Pons (tissue), 1 donor: ENCODE measurements around the gene NHLH2.
A peak's percentile ranks its signal among the peaks of the same experiment; 100 is the strongest.

ENCODE experiments used
- DNase-seq: peaks from one replicate; pipeline ENCODE4 v3.0.0-alpha.2; 2016; ENCODE audit warnings: low spot score

NHLH2 gene

DNA sequence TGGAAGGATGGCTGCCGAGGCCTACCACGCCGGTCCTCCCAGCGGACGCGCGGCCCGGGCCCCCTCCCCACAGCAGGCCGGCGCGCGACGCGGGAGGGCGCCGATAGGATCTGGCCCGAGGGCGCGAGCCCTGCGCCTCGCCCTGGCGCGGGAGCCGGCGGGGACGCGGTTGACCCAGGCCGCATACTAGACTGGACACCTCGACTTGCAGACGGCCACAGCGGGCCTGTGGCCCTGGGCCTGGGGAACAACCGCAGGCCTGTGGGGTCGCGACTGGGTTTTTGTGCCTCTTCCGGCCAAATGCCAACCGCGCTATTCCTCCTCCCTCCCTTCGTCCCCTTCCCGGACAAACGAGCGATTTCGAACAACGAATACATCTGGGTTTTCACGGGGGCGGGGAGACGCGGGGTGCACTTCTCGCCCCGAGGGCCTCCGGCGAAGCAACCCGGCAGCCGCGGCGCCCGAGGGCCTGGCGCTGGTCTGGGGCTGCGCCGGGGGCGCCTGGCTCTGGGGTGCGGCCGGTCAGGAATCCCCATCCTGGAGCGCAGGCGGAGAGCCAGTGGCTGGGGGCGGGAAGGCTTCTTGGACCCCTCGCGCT is 2.4 kb downstream of the NHLH2 start:
- peak; percentile 14 for DNase-seq

GRCh38 chr1:115837740-115838421 is 3.0 kb downstream of the NHLH2 start:
- DNase-seq: peak; percentile 11

DNA sequence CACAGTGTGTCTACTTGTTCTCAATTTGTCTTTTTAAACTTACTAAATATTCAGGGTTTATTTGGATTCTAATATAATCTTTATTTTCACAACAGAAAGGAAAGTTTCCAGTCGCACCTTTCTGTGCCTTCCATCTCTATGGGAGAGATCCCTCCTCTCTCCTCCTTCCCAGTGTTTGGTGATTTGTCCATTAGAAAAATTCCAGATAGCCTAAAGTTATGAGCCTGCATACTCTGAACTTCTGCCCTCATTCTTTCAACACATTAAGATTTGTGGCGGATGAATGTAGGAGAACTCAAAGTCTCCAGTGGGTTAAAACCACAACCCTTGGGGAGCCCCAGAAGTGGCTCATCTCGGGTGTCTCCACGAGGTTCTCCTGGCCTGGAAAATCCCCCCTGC is 3.6 kb downstream of the NHLH2 start:
- DNase-seq: peak; percentile 17

DNA sequence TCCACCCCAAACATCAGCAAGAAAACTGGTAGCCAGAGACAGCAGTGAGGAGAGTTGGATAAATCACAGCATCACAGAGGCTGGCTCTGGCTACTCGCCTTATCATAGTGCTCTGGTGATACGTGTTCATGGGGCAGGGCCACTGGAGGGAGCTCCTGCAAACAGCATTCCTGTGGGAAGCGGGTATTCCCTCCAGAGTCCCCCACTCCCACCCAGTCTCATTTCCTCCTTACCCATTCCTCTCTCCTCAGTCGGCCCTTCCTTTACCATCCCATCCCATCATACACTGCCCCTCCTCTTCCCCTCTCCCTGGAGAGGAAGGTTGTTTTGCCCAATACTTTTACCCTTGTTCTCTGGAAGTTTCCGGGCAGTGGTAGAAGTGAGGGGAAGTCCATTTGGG is 7.1 kb downstream of the NHLH2 start:
- DNase-seq: no peak

GRCh38 chr1:115832651-115833050 is 8.3 kb downstream of the NHLH2 start:
- no peak for DNase-seq

DNA sequence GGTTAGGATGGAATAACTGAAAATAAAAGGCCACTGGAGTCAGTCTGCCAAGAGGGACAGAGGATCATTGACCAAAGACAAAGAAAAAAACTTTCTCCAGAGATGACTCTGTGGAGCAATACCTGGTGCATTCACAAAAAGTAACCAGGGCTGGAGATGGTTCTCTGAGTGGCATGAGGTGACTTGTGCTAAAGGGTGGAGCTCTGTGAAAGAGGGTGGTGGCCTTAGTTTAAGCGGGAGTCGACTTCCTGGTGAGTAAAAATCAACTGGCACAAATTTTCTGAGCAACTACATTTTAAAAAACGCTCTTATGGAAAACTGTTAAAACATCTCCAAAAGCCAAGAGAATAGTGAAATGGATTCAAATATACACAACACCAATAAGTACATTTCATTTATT is 10.0 kb downstream of the NHLH2 start:
- DNase-seq: no peak

DNA sequence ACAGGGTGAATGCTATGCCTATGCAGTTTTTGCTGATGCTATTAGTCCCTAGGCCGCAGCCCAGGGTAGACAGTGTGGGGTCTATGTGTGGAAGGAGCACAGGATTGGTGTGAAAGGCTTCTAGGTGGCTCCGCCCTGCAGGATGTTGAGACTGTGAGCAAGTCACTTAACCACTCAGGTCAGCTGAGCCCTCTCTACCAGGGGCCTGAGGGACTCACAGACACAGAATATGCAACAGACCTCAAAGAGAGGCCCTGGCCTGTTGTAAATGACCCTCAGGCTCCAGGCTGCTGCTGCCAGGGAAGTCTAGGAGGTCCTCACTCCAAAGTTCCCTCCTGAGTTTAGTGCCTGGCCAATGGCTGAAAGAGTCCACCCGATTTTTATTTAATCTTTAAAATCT is 11.0 kb downstream of the NHLH2 start:
- no peak for DNase-seq

GRCh38 chr1:115829023-115829674 is 11.8 kb downstream of the NHLH2 start:
- no peak for DNase-seq

DNA sequence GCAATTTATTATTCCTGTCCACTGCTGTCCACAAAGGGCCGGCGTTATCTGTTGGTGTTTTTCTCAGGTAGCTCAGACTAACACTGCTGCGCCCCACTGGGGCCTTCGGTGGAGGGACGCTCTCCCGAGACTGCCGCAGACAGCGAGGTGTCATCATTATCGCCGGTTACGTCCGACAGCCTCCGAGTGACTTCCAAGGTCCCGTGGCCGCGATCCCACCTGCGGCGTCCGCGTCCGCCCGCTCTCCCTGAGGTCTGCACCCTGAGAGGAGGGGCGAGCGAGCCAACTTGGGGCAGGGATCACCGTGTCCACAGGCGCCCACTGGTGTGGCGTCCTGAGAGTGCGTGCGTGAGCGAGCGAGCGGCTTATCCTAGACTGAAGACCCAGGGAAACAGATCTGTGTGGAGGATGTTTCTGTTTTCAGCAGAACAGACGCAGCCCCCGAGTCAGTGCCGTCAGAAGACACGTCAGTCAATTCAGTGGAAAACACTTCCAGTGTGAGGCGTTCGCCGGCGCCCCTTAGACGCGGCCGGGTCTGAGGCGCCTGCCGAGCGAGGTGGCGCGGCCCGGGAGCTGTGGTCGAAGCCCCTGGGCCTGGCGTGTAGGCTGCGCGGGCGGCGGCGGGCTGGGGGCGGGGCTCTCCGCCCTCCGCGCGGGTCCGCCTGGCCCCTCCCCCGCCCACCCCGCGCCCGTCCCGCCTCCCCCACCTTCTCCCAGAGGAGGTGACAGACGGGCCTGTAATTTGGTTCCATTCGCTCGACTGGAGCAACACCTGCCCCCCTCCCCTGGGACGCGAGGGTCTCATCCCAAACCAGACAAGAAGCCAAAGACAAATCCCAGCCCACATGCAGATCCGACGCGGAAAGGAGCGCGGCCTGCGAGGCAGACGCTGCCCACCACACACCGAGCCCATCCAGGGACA is 12.6 kb downstream of the NHLH2 start:
- DNase-seq: no peak

- no peak for DNase-seq
Measured at GRCh38 chr1:115827452-115828044, 13.4 kb downstream of the NHLH2 start.

DNA sequence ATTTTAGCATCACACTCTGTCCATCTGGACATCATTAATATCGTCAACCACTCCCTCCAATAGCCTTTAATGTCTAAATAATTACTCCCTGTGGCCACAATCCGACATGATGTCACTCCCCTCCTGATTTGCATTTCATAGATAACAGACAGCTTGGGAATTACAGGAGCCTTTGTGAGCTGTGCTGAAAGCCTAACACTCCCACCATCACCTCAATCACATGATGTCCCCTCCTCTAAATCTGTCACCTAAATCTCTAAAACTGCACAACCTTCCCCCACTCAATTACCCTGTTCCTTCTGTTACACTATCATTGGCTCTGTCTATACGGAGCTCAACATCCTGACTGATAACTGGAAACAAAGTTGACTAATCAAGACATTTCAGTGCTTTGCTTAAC is 14.3 kb downstream of the NHLH2 start:
- DNase-seq: no peak

- DNase-seq: no peak
Measured at GRCh38 chr1:115822117-115822516, 18.8 kb downstream of the NHLH2 start.

GRCh38 chr1:115815694-115816093 is 25.2 kb downstream of the NHLH2 start:
- DNase-seq: no peak

GRCh38 chr1:115814685-115815398 is 26.1 kb downstream of the NHLH2 start:
- DNase-seq: no peak

GRCh38 chr1:115813727-115814126 is 27.2 kb downstream of the NHLH2 start:
- no peak for DNase-seq

GRCh38 chr1:115811140-115811828 is 29.6 kb downstream of the NHLH2 start:
- DNase-seq: no peak

- no peak for DNase-seq
Measured at GRCh38 chr1:115810609-115811008, 30.3 kb downstream of the NHLH2 start.

DNA sequence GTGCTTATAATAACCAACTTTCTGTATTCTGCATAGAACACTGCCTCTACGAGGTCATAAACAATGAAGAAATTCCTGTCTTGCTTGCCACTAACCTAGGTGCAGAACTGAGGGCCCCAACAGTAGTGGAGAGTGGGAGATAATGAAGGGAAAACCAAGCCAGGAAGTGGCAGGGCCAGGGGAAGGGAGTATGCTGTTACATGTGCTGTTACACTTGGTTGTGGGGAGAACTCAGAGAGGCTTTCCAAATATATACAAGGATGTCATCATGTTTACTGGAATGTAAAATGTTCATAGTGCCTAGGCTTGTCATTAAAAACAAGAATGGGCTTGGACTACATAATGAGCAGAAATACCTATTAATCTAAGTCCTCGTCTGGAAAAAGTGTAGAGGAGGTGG is 31.1 kb downstream of the NHLH2 start:
- no peak for DNase-seq

DNA sequence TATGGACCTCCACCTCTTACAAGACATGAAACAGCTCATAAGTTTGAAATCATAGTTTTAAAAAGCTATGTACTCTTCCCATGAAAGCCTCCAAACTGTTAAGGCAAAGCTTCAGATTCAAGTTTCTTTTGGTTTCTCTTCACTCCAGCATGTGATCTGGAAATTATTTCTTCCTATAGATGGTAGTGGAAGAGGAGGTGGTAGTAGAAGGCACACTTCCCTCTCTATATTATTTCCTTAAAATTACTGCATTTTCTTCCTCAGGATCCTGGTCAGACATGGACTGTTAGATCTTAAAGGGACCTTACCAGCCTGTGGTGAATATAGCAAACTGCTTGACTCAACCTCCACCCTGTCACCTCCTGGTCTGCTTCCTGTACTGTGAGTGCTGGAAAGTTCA is 31.9 kb downstream of the NHLH2 start:
- DNase-seq: no peak

- DNase-seq: peak; percentile 87
Measured at GRCh38 chr1:115807723-115808122, 33.2 kb downstream of the NHLH2 start.

GRCh38 chr1:115805597-115805996 is 35.3 kb downstream of the NHLH2 start:
- no peak for DNase-seq
